MG63 (cell line): ENCODE results near the gene SETD9. TPM values are rescaled to one million over a fixed set of nuclear protein-coding genes. Genes with fewer than 3 reads are reported as not detected.

Experiments used
- DNase-seq: peaks from one replicate; pipeline ENCODE4 v3.0.0-alpha.2; 2020
- H3K27me3 ChIP-seq: fragments of 250-450 bp; sonication (Bioruptor Pico); 2 replicates; pipeline ENCODE4 v1.5.1; 2020; ENCODE audit warnings: mild to moderate bottlenecking, moderate library complexity
- H3K36me3 ChIP-seq: fragments of 250-450 bp; sonication (Bioruptor Pico); 2 replicates; pipeline ENCODE4 v1.5.1; 2020; ENCODE audit warnings: mild to moderate bottlenecking, moderate library complexity
- H3K4me3 ChIP-seq: fragments of 250-450 bp; sonication (Bioruptor Pico); 2 replicates; pipeline ENCODE4 v1.5.1; 2020; ENCODE audit warnings: mild to moderate bottlenecking, moderate library complexity
- H3K9me3 ChIP-seq: fragments of 250-450 bp; sonication (Bioruptor Pico); 2 replicates; pipeline ENCODE4 v1.5.1; 2020; ENCODE audit warnings: mild to moderate bottlenecking, moderate library complexity
- total RNA-seq: library from RNA; depleted of rRNA; stranded (reverse); fragments of >200 nt; shearing (Covaris generic); gene quantifications from 2 replicates; pipeline ENCODE4 v1.2.3, GENCODE V29; 2014; ENCODE audit warnings: low replicate concordance; rRNA removed

The SETD9 gene
- total RNA-seq, 1 experiment from 2014 or later = 22.5 TPM

DNA sequence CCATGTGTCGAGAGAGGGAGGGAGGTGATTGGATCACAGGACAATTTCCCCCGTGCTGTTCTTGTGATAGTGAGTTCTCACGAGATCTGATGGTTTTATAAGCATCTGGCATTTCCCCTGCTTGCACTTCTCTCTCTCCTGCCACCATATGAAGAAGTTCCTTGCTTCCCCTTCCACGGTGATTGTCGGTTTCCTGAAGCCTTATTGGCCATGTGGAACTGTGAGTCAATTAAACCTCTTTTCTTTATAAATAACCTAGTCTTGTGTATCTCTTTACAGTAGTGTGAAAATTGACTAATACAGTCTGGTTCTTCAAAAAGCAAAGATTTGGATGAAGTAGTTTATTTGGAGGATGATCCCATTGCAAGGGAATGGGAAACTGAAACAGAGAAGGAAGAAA lies 53.9 kb downstream of the SETD9 start:
- Histone ChIP-seq H3K36me3 (no peaks in the 10 kb centered on the region), H3K9me3 (no peaks in the 10 kb centered on the region), H3K4me3 (no peak overlapping the region), H3K27me3 (peaks cover 31% of the 10 kb centered on the region)
- DNase-seq = no peak

GRCh38 chr5:56964173-56964572 lies 54.8 kb downstream of the SETD9 start:
- Histone ChIP-seq H3K36me3 (no peaks in the 10 kb centered on the region), H3K9me3 (no peaks in the 10 kb centered on the region), H3K27me3 (peaks cover 24% of the 10 kb centered on the region), H3K4me3 (no peak overlapping the region)
- no peak for DNase-seq

Other genes with a start within 250 kb of the SETD9 start
- 8.8 and 9.3 TPM in 2 replicates for gene MAP3K1, start 94.0 kb upstream of the SETD9 start, total RNA-seq
- gene MIER3, start 42.5 kb downstream of the SETD9 start, total RNA-seq = 7.7 and 82.5 TPM in 2 replicates